Hematopoietic multipotent progenitor cell treated with erythropoietin and hydrocortisone succinate and interleukin-3 and kit ligand, for 15 days (in vitro differentiated cells): ENCODE data around the gene PTPRD.
"Not testable (repeated sequence)": the region's sequence is repeated elsewhere in the genome, so short reads cannot be mapped to it uniquely, and the experiment has no call there.

Experiments used
- DNase-seq: peaks from one replicate; pipeline ENCODE4 v3.0.0-alpha.2; 2015; ENCODE audit warnings: low spot score

Gene PTPRD

DNA sequence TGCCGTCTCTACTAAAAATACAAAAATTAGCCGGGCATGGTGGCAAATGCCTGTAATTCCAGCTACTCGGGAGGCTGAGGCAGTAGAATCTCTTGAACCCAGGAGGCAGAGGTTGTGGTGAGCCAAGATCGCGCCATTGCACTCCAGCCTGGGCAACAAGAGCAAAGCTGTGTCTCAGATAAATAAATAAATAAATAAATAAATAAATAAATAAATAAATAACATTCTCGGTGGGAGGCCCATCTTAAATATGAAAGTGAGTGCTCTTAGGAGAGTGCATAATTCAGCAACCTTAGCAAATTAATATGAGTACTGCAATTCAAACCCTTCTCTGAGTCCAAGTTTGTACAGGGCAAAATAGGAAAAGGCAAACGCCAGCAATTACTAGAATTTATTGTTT lies 1302.1 kb downstream of the PTPRD start:
- DNase-seq: not testable (repeated sequence)

- DNase-seq: no peak
Observed at GRCh38 chr9:9305600-9305999, 1307.2 kb downstream of the PTPRD start.

- DNase-seq: no peak
Observed at GRCh38 chr9:9299134-9299533, 1313.7 kb downstream of the PTPRD start.

DNA sequence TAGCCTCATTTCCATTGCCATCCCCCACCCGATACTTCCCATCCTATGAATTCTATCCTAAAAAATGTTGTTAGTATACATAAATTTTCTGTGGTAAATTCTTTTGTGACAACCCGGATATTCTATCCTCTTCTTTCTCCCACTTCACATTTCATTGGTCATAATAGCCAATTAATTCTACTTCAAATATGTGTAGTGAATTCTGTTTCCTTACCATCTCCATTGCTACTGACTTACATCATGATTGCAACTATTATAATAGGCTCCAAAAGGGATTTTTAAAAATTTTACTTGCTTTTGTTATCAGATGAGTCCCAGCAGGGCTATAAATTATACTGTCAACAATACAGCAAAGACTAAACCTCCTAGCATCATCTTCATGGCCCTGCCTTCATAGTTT lies 1326.8 kb downstream of the PTPRD start:
- DNase-seq: no peak

- no peak for DNase-seq
Observed at GRCh38 chr9:9284201-9284600, 1328.6 kb downstream of the PTPRD start.

- DNase-seq: no peak
Observed at GRCh38 chr9:9283159-9283986, 1329.4 kb downstream of the PTPRD start.

- DNase-seq: no peak
Observed at GRCh38 chr9:9275601-9276000, 1337.2 kb downstream of the PTPRD start.

GRCh38 chr9:9257999-9258498 lies 1354.8 kb downstream of the PTPRD start:
- DNase-seq: no peak

GRCh38 chr9:9246726-9247125 lies 1366.1 kb downstream of the PTPRD start:
- DNase-seq: no peak

DNA sequence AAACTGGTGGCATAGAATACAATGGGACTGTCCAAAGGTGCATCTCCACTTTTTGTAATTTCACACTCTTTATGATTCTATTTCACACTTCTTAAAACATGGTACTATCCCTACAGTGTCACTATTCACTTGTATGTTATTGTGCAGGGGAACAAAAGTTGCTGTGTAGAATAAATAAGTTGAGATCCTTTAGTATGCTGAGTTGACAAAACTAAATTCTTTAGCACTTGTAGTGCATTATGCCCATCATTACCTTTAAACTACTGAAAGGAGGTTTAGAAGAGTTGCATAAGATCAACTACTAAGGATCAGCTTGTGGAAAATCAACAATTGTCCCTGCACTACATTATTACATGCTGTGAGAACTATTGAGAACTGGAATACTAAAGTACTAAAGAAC lies 1380.9 kb downstream of the PTPRD start:
- DNase-seq: no peak

GRCh38 chr9:9229269-9229668 lies 1383.5 kb downstream of the PTPRD start:
- no peak for DNase-seq

DNA sequence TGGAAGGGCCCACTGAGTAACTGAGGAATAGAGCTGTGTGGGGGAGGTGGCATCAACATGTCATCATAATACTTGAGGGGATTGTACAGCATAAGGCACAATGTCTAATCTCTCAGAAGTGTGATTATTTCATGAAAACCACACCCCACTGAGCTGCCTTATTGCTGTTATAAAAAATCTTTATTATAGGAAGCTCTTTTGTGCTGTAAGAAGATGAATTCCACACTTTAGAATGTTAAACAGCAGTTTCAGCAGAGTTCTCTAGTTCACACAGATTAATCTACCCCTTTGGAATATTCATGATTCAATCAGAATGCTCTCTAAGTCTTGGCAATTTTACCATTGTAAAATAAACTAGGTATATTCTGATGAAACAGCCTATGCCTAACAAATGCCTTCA lies 1389.6 kb downstream of the PTPRD start:
- DNase-seq: no peak

GRCh38 chr9:9222730-9223129 lies 1390.1 kb downstream of the PTPRD start:
- no peak for DNase-seq

- no peak for DNase-seq
Observed at GRCh38 chr9:9216934-9217333, 1395.9 kb downstream of the PTPRD start.

- DNase-seq: no peak
Observed at GRCh38 chr9:9215050-9215449, 1397.8 kb downstream of the PTPRD start.

DNA sequence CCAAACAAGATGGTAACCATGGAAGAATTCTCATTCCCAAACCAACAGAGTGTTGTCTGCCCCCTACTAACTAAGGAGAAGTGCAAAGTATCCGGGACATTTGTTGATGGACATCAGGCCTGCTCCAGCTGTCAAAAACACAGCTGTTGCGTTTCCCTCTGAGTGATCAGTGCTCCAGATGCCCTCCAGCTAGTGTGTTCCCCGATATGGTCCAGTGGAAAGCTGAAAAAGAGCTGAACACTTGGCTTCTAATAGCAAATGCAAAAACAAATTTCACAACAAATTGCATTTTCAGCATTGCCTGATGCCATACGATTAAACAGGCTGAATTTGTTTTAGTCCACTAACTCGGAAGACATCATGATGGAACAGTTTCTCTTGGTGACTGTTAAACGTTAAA lies 1398.7 kb downstream of the PTPRD start:
- no peak for DNase-seq

DNA sequence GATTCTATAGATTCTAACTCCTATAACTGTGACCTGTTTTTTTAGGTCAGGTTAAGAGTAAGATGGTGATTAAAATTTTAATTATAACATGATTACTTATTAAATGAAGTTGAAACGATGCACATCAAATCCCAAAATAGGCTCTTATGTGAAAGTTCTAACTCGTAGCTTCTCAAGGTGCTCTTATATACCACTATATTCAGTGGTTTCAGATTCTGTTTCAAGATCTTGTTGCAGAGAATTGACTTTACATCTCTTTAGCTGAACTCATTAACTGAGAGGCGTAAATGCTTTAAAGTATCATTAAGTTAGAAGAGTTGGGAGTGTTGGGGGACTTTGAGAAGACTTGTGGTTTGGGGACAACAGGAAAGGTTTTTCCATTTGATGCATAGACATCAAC lies 1399.8 kb downstream of the PTPRD start:
- no peak for DNase-seq

DNA sequence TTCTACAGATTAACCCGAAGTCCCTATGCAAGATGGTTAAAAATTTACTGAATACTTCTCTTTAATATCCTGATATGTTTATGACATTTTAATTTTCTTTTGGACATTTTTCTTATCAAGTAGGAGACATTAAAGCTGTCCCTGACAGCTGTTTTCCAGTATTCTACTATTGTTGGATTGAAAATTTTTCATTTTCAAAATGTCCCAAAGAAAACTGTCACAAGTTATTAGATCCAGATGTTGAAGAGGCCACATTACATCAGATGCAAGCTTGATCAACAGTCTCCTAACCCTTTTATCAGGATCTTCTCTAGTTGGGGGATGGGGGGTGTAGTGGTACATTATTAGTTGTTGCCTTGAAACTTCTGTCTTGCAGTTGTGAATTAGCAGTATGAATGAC lies 1410.5 kb downstream of the PTPRD start:
- no peak for DNase-seq

DNA sequence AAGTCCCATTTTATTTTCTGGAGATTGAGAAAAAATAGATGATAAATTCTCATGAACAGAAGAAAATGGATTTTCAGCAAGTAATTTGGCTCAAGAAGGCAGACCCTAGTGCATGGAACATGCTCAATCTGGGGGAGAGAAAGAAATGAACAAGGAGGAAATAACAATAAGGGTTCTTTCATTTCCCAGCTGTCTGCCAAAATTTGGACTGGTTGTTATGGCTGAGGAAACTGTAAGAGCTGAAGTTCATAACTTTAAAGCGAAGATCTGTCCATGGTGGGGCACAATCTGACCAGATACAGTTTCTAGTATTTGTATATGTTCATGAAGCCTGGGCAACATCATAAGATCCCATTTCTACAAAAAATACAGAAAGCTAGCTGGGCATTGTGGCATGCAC lies 1426.7 kb downstream of the PTPRD start:
- no peak for DNase-seq

DNA sequence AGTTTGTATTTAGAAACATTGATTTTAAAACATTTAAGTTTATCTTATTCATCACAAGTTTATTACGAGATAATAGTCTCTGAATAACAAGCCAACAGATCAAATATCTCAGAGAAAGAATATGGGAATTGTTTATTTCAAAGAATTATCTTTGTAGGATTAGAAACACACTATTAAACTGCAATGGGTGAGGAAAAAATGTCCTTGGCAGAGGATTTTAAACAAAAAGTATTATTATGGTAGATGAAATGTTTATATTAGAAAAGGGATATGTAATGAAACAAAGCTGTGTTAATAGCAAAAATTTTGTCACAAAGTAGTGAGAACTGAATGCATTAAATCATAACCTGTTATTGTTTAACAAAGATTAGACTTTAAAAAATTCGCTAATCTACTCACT lies 1430.4 kb downstream of the PTPRD start:
- no peak for DNase-seq

DNA sequence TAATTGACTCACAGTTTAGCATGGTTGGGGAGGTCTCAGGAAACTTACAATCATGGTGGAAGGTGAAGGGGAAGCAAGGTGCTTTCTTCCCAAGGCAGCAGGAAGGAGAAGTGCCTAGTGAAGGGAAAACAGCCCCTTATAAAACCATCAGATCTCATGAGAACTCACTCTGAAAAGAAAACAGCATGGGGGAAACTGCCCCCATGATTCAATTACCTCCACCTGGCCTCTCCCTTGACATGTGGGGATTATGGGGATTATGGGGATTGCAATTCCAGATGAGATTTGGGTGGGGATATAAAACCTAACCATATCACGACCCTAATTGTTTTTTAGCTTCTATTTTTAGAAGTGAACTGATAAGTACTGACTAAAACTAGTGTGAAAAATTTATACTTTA lies 1435.7 kb downstream of the PTPRD start:
- no peak for DNase-seq

DNA sequence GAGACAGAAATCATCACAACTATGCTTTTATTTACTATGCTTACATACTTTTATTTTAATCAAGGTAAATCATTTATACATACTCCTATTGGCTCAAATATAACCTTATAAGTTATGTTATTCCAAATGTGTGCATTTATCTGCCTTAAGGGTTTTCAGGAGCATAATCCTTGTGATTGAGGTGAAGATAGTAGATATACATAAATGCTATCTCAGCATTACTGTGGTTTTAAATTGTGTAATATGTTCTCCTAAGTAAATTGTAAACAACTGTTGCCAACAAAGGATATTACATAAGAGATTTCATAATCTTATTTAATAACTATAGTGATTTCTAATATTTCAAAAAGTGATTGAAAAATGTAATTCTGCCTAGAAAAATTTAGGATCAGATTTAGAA lies 1438.4 kb downstream of the PTPRD start:
- DNase-seq: no peak

GRCh38 chr9:9173264-9173663 lies 1439.5 kb downstream of the PTPRD start:
- DNase-seq: no peak
